GM21619 (cell line): Measurements from ENCODE around the gene GIPC2.
"Not testable (repeated sequence)": the region's sequence is repeated elsewhere in the genome, so short reads cannot be mapped to it uniquely, and the experiment has no call there.

Experiments
- ATAC-seq: cut with Tn5 transposase; IDR thresholded peaks from one replicate; pipeline ENCODE4 v1.9.1; 2021; ENCODE audit not compliant: unreplicated experiment

GIPC2 gene

DNA sequence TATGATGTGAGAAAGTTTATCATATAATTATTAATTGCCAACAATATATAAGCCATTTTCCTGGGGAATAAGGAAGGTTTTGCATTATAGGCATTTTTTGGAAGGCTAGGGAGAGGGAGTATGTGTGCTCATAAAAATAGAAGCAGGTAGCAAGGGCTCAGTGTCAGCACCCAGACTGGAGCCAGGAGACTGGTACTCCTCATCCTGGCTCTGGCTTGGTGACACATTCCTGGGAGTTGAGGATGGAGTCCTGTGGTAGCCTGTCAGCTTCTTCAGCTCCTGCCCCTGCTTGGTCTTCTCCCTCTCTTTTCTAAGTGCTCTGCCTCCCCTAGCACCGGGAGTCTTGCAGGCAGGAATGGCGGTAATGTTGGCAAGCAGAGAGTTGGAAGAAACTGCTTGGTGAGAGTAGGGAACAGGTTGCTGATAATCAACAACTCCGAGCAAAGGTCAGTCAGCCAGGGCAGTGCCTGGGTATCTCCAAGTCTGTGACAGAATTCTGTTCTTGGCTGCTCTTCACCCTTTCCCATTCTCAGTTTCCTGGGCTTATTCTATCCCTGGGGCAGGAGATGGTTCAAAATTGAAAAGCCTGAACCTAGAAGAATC is 23.0 kb downstream of the GIPC2 start:
- ATAC-seq: no peak

DNA sequence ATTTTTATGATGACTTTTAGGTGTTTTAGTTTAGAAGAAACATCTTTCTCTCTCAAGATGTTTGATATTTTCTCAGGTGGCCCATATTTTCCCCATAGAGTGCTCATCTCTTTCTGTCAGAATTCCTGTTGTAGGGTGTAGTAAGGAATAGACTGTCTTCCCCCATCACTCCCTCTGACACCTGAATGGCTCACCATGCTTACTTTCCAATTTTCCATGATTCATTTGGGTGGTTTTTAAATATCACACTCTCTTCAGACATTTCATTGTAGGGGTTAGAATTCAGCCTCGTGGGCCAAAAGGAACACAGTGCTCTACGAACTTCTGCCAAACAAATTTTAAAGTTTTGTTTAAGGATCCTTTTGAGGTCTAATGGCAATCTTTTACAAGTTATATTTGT is 24.0 kb downstream of the GIPC2 start:
- ATAC-seq: no peak

DNA sequence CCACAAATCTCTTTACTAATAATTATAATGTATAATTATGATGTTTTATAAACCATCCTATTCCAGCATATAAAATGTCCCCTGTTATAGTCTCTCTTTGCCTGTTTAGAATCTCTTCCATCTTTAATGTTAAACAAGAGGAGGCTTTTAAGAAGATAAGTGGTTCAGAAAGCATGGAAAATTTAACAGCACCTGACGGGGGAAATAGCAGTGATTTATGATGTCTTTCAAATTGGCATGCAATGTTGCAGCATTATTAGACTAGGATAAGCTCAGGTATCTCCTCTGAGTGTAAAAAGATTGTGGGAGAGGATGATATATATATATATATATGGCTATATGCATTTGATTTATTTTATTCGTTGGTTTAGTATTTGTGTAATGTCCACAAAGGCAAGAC is 24.4 kb downstream of the GIPC2 start:
- no peak for ATAC-seq

DNA sequence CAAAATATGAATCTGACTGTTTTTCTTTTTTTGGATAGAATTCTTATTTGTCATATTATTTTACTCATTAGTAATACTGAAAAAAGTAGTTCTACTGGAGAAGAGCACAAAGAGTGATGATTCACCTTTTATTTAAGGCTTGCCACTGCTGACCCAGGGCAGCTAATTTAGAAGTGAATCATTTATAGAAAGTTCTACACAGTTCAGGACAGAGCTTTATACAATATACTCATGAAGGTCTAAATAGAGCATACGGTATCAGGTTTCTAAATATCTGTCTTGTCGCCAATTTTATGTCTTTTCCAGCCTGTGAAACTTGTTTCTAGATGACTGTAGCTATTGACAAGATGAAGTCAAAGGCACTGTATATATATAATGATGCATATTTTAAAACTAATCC is 25.0 kb downstream of the GIPC2 start:
- ATAC-seq: peak; percentile 75

DNA sequence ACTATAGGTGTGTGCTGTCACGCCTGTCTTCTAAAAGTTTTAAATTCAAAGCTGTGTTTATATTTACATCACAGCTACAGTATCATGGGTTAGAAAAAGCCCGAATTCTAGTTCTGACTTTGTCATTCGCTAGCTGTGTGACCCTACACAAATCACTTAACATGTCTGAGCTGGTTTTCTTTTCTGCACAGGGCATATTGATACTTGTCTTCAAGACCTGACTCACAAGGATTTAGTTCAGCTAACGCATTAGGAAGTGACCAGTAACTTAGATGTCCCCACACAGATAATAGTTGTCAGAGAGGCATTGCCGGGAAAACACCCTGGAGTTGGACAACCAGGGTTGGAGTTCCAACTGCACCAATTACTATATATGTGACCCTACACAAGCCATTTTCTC is 25.9 kb downstream of the GIPC2 start:
- ATAC-seq: no peak

DNA sequence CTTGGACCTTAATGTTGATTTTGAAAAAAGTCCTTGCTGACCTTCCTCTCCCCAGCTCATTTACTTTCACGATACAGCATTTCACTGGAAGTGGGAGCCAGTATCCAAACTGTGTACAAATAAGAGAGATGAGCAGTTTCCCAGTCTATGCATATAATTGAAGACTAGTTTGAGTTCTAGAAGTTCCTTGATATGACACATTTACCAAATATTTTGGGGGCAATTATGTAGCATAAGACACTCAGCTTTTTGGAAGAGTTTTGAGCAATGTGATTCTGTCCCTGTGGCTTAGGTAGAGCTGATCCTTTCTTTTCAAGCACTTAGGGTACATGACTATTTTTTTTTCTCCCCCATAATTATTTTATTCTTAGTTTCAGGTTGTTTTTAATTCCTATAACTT is 26.4 kb downstream of the GIPC2 start:
- ATAC-seq: no peak

DNA sequence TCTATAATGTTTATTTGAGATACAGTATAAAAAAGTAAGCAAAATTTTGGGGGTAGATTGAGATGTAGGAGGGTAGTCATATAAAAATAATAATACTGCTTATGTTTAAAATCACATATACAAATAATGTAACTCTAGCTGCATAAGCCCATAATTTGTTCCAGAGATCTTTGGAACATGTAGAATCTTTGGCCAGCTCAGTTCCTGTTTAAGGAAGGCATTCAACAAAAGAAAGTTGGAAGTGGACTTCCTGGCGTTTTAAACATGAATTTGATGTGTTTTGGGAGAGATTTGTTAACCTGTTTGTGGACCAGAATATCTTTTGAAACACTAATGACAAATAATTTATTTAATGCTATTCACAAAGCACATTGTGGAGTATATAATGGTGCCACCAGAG is 27.7 kb downstream of the GIPC2 start:
- no peak for ATAC-seq

DNA sequence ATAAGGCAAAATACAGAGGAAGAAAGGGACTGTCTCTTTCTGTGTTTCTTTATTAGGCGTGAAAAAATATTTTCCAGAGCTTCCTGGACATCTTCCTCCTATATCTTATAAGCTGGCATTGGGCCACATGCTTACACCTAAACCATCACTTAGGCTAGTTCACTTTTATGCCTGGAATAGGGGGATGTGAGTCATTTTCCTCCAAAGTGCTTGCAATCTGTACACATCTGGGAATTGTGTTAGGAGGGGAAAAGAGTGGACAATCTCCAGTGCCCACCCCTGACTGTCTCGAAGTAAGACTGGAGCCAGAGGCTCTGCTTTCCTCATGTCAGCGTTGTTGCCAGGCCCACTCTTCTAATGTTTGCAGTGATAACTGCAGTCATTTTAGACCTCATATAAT is 29.9 kb downstream of the GIPC2 start:
- no peak for ATAC-seq

DNA sequence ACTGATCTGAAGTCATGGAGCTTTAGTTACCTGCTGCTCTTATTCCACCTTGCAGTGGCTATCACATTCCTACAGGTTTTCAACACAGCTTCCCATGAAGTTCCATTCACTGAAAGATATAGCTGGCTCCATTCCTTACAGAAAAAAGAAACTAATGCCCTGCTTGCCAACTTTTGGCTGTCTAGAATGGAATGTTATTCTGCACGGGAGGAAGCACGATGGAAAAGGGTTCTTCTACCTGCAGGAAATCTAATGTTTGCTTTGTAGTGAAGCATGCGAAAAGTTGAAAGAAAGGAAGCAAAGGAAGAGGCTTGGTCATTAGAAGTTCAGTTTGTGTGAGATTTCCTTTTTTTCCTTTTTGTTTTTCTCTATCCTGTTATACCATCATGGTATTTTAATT is 32.6 kb downstream of the GIPC2 start:
- ATAC-seq: no peak

DNA sequence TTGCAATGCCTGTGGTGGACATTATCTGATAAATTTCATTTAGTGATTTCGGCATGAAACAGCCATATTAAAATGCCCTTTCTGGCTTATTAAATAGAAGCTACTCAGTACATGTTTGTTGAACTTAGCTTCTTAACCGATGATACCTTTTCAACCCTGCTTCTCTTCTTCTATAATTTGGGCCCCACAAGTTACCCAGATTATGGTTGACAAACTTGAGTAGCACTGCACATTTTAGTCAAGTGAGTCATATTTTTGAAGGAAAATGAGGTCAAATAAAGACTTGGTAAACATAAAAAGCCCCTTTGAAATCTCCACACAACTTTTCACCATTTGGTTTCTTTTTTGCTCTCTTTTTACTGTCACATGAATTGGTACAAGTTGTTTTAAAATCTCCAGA is 33.8 kb downstream of the GIPC2 start:
- no peak for ATAC-seq

DNA sequence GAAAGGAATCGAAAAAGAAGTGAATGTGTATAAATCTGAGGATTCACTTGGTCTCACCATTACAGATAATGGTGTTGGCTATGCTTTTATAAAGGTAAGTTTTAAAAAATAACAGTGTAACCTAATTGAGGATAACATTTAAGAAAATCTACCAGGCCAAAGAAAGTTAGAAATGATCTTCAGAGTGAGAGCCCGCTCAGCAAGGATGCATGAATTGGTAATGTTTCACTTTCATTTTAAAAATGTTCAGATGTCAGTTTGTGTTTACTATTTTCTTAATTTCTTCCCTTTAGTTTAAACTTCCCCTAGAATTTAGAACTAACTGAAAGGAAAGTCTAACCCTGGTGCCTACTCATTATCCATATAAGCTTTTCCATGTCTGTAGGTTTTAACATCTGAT is 35.0 kb downstream of the GIPC2 start:
- no peak for ATAC-seq

DNA sequence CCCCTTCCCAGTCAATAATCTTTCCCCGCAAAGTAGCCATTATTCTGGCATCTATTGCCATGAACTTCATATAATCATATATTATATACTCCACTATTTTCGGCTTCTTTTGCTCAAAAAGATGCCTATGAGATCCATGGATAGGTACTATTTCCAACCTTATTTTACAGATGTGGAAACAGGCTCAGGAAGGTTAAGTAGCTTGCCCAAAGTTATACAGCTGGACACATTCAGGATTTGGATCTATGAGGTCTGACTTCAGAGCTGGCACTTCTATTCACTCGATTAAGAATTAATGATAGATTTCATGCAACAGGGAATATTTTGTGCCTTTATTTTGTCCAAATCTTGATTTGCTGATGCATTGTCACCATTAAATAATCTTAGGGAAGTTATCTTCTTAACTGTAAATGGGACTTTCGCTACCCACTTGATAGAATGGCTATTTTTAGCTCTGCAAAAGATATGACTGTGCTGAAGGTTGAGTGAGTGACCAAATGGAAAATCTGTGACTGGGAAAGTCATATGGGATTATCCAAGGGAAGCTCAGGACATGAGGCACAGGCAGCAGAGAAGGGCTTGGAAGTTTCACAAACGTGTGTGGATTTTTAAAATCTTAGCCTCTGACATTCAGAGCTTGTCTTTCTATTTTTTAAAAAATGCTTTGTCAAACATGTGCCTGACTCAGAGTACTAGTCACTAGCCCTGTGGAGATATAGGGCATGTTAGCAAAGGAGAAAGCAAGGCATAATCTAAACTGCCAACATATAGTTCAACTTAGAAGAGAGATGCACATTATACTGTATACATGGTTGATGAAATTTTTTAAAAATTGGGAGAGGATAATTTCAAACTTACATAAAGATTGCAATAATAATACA is 36.5 kb downstream of the GIPC2 start:
- no peak for ATAC-seq

DNA sequence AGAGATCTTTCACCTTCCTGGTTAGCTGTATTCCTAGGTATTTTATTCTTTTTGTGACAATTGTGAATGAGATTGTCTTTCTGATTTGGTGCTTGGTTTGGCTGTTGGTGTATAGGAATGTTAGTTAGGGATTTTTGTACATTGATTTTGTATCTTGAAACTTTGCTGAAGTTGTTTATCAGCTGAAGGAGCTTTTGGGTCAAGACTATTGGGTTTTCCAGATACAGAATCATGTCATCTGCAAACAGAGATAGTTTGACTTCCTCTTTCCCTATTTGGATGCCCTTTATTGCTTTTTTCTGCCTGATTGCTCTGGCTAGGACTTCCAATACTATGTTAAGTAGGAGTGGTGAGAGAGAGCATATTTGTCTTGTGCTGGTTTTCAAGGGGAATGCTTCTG is 38.9 kb downstream of the GIPC2 start:
- ATAC-seq: not testable (repeated sequence)

DNA sequence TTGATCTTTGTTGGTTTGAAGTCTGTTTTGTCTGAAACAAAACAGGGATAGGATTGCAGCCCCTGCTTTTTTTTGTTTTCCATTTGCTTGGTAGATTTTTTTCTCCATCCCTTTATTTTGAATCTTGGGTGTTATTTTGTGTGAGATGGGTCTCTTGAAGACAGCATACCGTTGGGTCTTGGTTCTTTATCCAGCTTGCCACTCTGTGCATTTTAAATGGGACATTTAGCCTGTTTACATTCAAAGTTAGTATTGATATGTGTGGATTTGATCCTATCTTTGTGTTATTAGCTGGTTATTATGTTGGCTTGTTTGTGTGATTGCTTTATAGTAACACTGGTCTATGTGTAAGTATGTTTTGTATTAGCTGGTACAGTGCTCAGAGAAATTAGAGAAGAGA is 40.9 kb downstream of the GIPC2 start:
- ATAC-seq: no peak

DNA sequence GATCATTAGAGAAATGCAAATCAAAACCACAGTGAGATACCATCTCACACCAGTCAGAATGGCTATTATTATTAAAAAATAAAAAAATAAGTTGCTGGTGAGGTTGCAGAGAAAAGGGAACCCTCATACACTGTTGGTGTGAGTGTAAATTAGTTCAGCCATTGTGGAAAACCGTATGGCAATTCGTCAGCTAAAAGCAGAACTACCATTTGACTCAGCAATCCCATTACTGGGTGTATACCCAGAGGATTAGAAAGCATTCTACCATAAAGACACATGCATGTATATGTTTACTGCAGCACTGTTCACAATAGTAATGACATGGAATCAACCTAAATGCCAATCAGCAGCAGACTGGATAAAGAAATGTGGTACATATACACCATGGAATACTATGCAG is 42.2 kb downstream of the GIPC2 start:
- no peak for ATAC-seq

DNA sequence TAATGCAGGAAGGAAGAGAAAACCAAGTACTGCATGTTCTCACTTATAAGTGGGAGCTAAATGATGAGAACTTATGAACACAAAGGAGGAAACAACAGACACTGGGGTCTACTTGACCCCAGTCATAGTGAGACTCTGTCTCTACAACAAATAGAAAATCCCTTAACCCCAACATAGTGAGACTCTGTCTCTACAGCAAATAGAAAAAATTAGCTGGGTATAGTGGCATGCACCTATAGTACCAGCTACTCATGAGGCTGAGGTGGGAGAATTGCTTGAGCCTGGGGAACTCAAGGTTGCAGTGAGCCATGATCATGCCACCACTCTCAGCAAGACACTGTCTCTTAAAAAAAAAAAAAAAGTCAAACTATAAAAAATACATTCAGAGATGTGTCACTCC is 42.7 kb downstream of the GIPC2 start:
- no peak for ATAC-seq

DNA sequence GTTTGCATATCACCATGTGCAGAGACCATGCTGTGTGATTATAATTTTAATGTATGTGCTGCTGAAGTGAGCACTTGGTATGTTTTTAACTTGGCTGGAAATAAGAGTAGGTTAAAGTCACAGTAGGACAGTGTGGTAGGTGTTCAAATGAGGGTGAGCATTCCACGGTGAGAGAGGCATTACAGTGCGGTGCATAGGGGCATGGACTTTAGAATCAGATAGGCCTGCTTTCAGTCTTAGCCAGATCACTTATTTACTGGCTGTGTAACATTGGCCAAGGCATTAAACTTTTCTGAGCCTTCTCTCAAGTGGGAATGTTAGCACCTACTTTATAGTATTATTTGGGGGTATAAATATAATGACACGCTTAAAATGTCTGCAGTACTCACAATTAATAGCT is 43.2 kb downstream of the GIPC2 start:
- ATAC-seq: no peak

DNA sequence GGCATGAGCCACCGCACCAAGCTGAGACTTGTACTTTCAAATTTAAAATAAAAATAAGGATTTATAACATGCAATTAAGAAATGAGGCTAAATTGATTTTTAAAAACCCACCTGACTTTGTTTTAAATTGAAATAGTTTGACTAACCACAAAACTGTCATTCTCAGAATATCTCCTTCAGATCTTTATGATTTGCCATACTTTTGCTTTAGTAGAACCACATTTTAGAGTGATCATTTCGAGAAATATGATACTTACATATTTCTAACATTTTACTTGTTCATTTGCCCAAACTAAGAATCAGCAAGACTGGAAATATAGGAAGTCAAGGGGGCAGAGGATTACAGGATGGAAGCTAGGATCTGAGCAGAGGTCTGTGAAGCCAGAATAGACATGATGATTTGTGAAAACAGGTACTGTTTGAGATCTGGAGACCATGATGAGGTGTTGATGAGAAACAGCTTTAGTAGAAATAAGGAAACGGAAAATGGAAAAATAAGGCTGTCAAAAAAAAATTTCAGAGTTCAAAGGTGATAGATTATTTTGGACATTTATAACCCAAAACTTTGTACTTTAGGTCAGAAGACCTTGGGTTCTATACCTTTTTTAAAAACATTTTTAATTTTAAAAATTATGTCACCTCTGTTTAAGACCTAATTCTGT is 44.8 kb downstream of the GIPC2 start:
- ATAC-seq: no peak

DNA sequence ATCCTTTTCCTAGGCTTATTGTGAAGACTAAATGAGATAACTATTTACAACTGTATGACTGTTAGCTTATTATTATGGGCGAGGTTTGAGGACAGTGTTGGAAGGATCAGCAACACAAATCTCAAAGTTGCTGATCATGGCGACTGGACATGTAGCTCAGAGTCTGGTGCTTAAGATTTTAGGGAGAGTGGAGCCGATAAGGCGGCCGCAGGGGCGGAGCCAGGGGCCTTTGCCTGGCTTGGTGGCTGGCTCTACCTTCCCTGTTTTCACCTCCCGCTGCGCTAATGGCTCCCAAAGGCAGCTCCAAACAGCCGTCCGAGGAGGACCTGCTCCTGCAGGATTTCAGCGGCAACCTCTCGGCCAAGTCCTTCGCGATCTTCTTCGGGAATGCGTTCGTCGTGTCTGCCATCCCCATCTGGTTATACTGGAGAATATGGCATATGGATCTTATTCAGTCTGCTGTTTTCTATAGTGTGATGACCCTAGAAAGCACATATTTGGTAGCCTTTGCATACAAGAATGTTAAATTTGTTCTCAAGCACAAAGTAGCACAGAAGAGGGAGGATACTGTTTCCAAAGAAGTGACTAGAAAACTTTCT is 45.5 kb downstream of the GIPC2 start:
- ATAC-seq: no peak

DNA sequence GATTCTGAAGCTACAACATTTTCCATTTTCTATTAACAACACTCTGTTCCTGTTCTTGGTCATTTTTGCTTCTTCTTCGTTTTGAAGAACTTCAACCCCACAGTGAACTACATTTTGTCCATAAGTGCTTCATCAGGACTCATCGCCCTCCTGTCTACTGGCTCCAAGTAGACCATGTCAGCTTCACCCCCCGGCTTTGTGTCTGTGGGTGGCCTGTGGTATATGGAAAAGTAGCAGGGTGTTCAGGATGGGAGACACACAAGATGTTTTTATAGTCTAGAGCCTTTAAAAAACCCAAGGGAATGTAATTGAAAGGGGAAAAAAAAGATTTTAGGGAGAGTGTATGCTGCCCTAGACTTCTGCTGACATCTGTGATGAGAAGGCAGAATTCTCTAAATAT is 46.1 kb downstream of the GIPC2 start:
- no peak for ATAC-seq

DNA sequence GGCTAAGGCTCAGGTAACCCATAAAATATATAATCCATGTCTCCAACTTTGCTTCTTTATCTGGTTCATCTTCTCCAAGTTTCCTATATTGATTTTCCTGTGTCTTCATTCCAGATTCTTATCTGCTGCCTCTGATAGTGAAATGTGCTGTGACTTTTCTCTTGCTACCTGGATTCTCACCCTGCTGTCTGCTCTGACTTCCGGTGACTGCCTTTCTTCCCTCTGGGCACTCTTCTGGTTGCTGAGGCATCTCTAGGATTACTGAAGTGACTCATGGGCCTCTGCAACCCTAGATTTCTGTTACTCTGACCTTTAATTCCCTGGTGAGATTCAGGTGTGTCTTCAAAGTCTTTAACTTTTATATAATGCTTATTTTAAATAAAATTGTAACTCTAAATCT is 46.9 kb downstream of the GIPC2 start:
- no peak for ATAC-seq

DNA sequence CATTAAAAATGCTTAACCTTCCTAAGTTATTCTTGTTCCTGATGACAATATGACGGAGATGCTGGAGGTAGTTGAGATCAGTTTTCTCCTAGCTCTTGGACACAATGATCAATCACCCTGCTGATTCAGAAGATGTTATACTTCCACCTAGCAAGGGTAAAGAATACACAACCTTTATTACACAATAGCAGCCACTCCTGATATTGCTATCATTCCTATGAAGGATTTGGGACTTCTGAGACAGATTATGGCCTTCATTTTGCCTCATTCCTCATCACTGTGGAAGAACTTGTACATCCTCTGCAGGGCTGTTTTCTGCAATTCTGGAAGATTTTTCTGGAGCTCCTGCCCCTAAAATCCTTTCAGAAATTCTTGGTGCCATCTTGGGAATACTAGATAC is 47.8 kb downstream of the GIPC2 start:
- no peak for ATAC-seq
